Central memory CD8-positive, alpha-beta T cell (primary cell): ENCODE results near the gene KLHDC3.

ENCODE experiments used
- ATAC-seq: fragments of 150-1000 bp; cut with Tn5 transposase; replicated peaks from 2 replicates; pipeline ENCODE4 v1.10.0; 2022; ENCODE audit warnings: mild to moderate bottlenecking, moderate FRiP score, moderate number of reproducible peaks; ENCODE audit not compliant: poor library complexity, severe bottlenecking; ENCODE audit errors: extremely low read depth
- DNase-seq, 2 donors: peaks; one replicate each; pipeline ENCODE4 v3.0.0; 2021; ENCODE audit warnings: low spot score in 2 of 2
- H3K27ac Mint-ChIP-seq: one replicate; pipeline ENCODE4 v1.8.0; 2022; ENCODE audit warnings: low read depth, mild to moderate bottlenecking, moderate library complexity, mixed read lengths
- H3K27me3 Mint-ChIP-seq: one replicate; pipeline ENCODE4 v1.8.0; 2022; ENCODE audit warnings: mixed read lengths
- H3K36me3 Mint-ChIP-seq: one replicate; pipeline ENCODE4 v1.8.0; 2022; ENCODE audit warnings: mild to moderate bottlenecking, moderate library complexity, mixed read lengths; ENCODE audit not compliant: insufficient read depth
- H3K4me1 Mint-ChIP-seq: one replicate; pipeline ENCODE4 v1.8.0; 2022; ENCODE audit warnings: mixed read lengths
- H3K4me3 Mint-ChIP-seq: one replicate; pipeline ENCODE4 v1.8.0; 2022; ENCODE audit warnings: mild to moderate bottlenecking, moderate library complexity, mixed read lengths
- H3K9me3 Mint-ChIP-seq: one replicate; pipeline ENCODE4 v1.8.0; 2022; ENCODE audit warnings: mixed read lengths

The KLHDC3 gene

DNA sequence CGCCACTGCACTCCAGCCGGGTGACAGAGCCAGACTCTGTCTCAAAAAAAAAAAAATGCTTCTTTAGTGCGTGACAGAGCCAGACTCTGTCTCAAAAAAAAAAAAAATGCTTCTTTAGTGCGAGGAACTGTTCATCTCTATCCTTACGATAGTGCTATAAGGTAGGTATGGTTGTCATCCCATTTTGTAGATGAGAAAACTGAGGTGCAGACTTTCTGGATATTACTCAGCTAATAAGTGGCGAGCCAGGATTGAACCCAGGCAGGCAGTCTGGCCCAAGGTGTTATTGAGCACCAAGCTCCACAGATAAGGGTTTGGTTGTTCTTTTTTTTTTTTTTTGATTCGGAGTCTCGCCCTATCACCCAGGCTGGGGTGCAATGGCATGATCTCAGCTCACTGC lies 12.2 kb upstream of the KLHDC3 start:
- Mint-ChIP-seq H3K9me3 (no peaks in the 10 kb centered on the region), H3K27me3 (no peaks in the 10 kb centered on the region), H3K4me1 (peaks cover 4% of the 10 kb centered on the region), H3K36me3 (peaks cover 19% of the 10 kb centered on the region), H3K4me3 (no peak overlapping the region), H3K27ac (no peak overlapping the region)
- ATAC-seq = no peak
- no peak for DNase-seq

GRCh38 chr6:43005844-43006243 lies 8.2 kb upstream of the KLHDC3 start:
- no peaks in the 10 kb centered on the region for H3K9me3 Mint-ChIP-seq
- H3K4me3 Mint-ChIP-seq = no peak overlapping the region
- H3K4me1 Mint-ChIP-seq = peaks cover under 1% of the 10 kb centered on the region
- ATAC-seq = no peak
- H3K27ac Mint-ChIP-seq = peak overlapping the region; percentile 67
- no peaks in the 10 kb centered on the region for H3K27me3 Mint-ChIP-seq
- no peak for DNase-seq
- peaks cover 24% of the 10 kb centered on the region for H3K36me3 Mint-ChIP-seq

GRCh38 chr6:43006251-43006650 lies 7.8 kb upstream of the KLHDC3 start:
- peak overlapping the region; percentile 67 for H3K27ac Mint-ChIP-seq
- peaks cover under 1% of the 10 kb centered on the region for H3K4me1 Mint-ChIP-seq
- no peak overlapping the region for H3K4me3 Mint-ChIP-seq
- no peaks in the 10 kb centered on the region for H3K9me3 Mint-ChIP-seq
- H3K27me3 Mint-ChIP-seq = no peaks in the 10 kb centered on the region
- ATAC-seq (no peak), DNase-seq (no peak)
- H3K36me3 Mint-ChIP-seq = peaks cover 24% of the 10 kb centered on the region

- Mint-ChIP-seq H3K36me3 (peaks cover 25% of the 10 kb centered on the region), H3K27ac (no peak overlapping the region), H3K4me3 (no peak overlapping the region), H3K4me1 (peaks cover 9% of the 10 kb centered on the region), H3K9me3 (no peaks in the 10 kb centered on the region), H3K27me3 (no peaks in the 10 kb centered on the region)
- DNase-seq = no peak
- no peak for ATAC-seq
Observed at GRCh38 chr6:43007126-43007525, 6.9 kb upstream of the KLHDC3 start.

DNA sequence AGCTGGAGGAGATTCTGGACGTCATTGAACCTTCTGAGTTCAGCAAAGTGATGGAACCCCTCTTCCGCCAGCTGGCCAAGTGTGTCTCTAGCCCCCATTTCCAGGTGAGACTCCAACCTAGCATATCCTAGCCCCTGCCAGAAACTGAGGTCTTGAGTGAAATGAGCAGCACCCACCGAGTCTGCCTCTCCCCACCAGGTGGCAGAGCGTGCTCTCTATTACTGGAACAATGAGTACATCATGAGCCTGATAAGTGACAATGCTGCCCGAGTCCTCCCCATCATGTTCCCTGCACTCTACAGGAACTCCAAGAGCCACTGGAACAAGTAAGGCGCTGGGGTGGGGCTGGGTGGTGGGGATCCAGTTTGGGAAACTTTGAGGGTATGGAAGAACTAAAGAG lies 4.9 kb upstream of the KLHDC3 start:
- Mint-ChIP-seq H3K27me3 (no peaks in the 10 kb centered on the region), H3K9me3 (no peaks in the 10 kb centered on the region), H3K27ac (no peak overlapping the region), H3K4me1 (peaks cover 29% of the 10 kb centered on the region), H3K4me3 (no peak overlapping the region), H3K36me3 (peaks cover 25% of the 10 kb centered on the region)
- no peak for DNase-seq
- ATAC-seq = no peak

DNA sequence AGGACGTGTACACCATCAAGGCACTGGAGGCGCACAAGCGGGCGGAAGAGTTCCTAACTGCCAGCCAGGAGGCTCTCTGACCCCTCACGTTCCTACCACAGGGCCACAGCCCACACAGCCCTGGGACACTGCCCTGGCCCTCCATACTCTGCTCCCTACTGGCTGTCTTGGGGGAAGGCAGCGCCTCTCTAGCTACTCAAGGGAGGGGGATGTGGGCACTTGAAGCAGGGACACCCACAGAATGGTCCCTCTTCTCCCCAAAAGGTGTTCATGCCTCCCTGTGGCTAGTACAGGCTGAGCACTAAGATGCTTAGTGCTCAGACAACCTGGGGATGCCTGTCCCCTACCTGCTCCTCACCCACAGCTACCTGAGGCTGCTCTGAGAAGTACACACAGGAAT lies 2.8 kb upstream of the KLHDC3 start:
- Mint-ChIP-seq H3K9me3 (no peaks in the 10 kb centered on the region), H3K36me3 (peaks cover 23% of the 10 kb centered on the region), H3K4me1 (peaks cover 43% of the 10 kb centered on the region), H3K4me3 (no peak overlapping the region), H3K27me3 (no peaks in the 10 kb centered on the region), H3K27ac (no peak overlapping the region)
- ATAC-seq = no peak
- DNase-seq = no peak

DNA sequence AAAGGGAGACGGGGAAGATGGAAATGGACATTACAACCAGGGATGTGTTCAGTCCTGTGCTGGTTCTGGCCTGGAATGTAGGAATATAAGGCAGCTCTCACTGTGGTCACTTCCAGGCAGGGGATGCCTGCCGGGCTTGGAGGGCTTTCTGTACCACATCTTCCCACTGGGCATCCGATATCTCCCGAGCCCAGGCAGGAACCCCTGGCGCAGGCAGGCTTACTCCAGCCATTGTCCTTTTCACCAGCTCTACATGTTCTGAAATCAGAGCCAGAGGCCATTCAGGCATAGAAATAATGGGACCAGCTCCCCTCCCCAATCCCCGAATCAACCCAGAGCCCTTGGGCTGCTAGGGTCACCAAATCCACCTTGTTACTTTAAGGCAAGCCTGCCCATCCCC lies 1.7 kb upstream of the KLHDC3 start:
- DNase-seq (no peak), ATAC-seq (no peak)
- peak overlapping the region; percentile 89 for H3K4me3 Mint-ChIP-seq
- H3K27me3 Mint-ChIP-seq = no peaks in the 10 kb centered on the region
- peaks cover 15% of the 10 kb centered on the region for H3K36me3 Mint-ChIP-seq
- H3K4me1 Mint-ChIP-seq = peaks cover 45% of the 10 kb centered on the region
- peak overlapping the region; percentile 92 for H3K27ac Mint-ChIP-seq
- H3K9me3 Mint-ChIP-seq = no peaks in the 10 kb centered on the region

DNA sequence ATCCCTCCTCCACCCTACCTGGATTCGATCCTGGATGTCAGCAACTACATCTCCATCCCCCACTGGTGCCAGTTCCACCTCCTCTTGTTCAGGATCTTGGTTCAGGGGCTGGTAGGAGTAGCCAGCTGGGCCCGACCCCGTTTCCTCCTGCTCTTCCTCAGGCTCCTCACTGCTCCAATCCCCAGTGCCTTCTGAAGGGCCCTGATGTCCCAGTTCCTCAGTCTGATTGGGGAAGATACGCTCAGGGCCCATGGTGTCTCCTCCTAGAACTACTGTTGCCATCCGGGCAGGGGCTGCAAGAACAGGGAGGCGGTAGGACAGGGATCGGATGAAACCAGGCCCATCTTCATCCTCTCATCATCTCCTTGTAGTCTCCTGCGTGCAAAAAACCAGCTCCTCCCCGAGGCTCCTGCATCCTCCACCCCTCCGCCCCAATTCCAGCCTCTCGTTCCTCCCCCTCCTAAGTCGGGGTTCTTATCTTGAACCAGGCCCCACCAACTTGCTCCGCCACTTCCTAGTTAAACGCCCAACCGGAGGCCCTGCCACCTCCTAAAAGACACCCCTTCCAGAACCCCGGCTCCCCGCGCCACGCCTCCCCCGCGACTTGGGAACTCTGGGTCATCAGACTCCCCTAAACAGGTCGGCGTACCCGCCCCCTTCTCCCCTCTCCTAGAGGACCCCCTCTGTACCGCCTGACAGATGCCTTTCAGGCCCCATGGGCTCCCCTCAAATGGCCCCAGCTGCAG lies 779 bp upstream of the KLHDC3 start:
- H3K9me3 Mint-ChIP-seq = no peaks in the 10 kb centered on the region
- DNase-seq (no peak), ATAC-seq (peak; percentile 5)
- H3K27me3 Mint-ChIP-seq = no peaks in the 10 kb centered on the region
- peak overlapping the region; percentile 89 for H3K4me3 Mint-ChIP-seq
- H3K27ac Mint-ChIP-seq = peak overlapping the region; percentile 92
- H3K36me3 Mint-ChIP-seq = peaks cover 12% of the 10 kb centered on the region
- H3K4me1 Mint-ChIP-seq = peaks cover 45% of the 10 kb centered on the region

- H3K36me3 Mint-ChIP-seq = peaks cover 12% of the 10 kb centered on the region
Observed at GRCh38 chr6:43014434-43014909, 423 bp downstream of the KLHDC3 start.

GRCh38 chr6:43016176-43016942 lies 2.3 kb downstream of the KLHDC3 start:
- ATAC-seq (no peak), DNase-seq (no peak)
- peaks cover 12% of the 10 kb centered on the region for H3K36me3 Mint-ChIP-seq
- H3K27me3 Mint-ChIP-seq = no peaks in the 10 kb centered on the region
- peaks cover 43% of the 10 kb centered on the region for H3K4me1 Mint-ChIP-seq
- H3K9me3 Mint-ChIP-seq = no peaks in the 10 kb centered on the region
- no peak overlapping the region for H3K27ac Mint-ChIP-seq
- H3K4me3 Mint-ChIP-seq = peak overlapping the region; percentile 89

More at GRCh38 chr6:43014434-43014909, 423 bp downstream of the KLHDC3 start:
- peak overlapping the region; percentile 89 for H3K4me3 Mint-ChIP-seq
- peaks cover 45% of the 10 kb centered on the region for H3K4me1 Mint-ChIP-seq
- H3K27ac Mint-ChIP-seq = peak overlapping the region; percentile 92
- H3K27me3 Mint-ChIP-seq = no peaks in the 10 kb centered on the region
- no peak for ATAC-seq
- DNase-seq = no peak
- no peaks in the 10 kb centered on the region for H3K9me3 Mint-ChIP-seq

- ATAC-seq = no peak
- Mint-ChIP-seq H3K9me3 (no peaks in the 10 kb centered on the region), H3K27me3 (no peaks in the 10 kb centered on the region), H3K36me3 (peaks cover 8% of the 10 kb centered on the region), H3K4me3 (no peak overlapping the region), H3K27ac (no peak overlapping the region), H3K4me1 (peaks cover 42% of the 10 kb centered on the region)
- DNase-seq = no peak
Observed at GRCh38 chr6:43016943-43017334, 2.9 kb downstream of the KLHDC3 start.

GRCh38 chr6:43019152-43019551 lies 5.1 kb downstream of the KLHDC3 start:
- ATAC-seq = no peak
- peaks cover 10% of the 10 kb centered on the region for H3K36me3 Mint-ChIP-seq
- H3K27ac Mint-ChIP-seq = no peak overlapping the region
- peaks cover 29% of the 10 kb centered on the region for H3K4me1 Mint-ChIP-seq
- no peaks in the 10 kb centered on the region for H3K27me3 Mint-ChIP-seq
- no peaks in the 10 kb centered on the region for H3K9me3 Mint-ChIP-seq
- H3K4me3 Mint-ChIP-seq = peak overlapping the region; percentile 5
- no peak for DNase-seq
